Testis (tissue), 3 donors: ENCODE data around the gene TMEM14B. TPM values are rescaled to one million over a fixed set of nuclear protein-coding genes. Genes with fewer than 3 reads are reported as not detected.
"Not testable (repeated sequence)": the region's sequence is repeated elsewhere in the genome, so short reads cannot be mapped to it uniquely, and the experiment has no call there.

Source experiments
- DNase-seq: peaks from one replicate; pipeline ENCODE4 v3.0.0-alpha.2; 2019
- H3K27ac ChIP-seq, 2 donors: fragments of 200-600 bp; sonication (generic); one replicate each; pipeline ENCODE4 v1.5.1; 2019
- H3K27me3 ChIP-seq: fragments of 200-600 bp; sonication (generic); one replicate; pipeline ENCODE4 v1.5.1; 2019
- H3K36me3 ChIP-seq: fragments of 200-600 bp; sonication (generic); one replicate; pipeline ENCODE4 v1.5.1; 2017; ENCODE audit warnings: low read depth; ENCODE audit errors: missing control alignments
- H3K4me1 ChIP-seq: fragments of 200-600 bp; sonication (generic); one replicate; pipeline ENCODE4 v1.5.1; 2019
- H3K4me3 ChIP-seq, 2 donors: fragments of 200-600 bp; sonication (generic); one replicate each; pipeline ENCODE4 v1.5.1; 2017 to 2019
- H3K9me3 ChIP-seq: fragments of 200-600 bp; sonication (generic); one replicate; pipeline ENCODE4 v1.5.1; 2017
- CTCF ChIP-seq, 3 experiments: fragments of 450-650 bp in 2 of 3; fragments of 200-600 bp in 1 of 3; sonication (generic) in 1 of 3; IDR thresholded peaks; one replicate each; pipeline ENCODE4 v1.5.1; 2016 to 2019; ENCODE audit warnings: antibody characterized with exemption in 3 of 3, mild to moderate bottlenecking in 2 of 3, moderate library complexity in 1 of 3
- POLR2A ChIP-seq: fragments of 450-650 bp; IDR thresholded peaks from one replicate; pipeline ENCODE4 v1.6.1; 2017; ENCODE audit warnings: antibody characterized with exemption, mild to moderate bottlenecking, moderate library complexity
- WGBS, 2 donors: methylation state at CpG; one replicate each; pipeline ENCODE4 v1.1.5; 2018; 5-methylcytosine and 5-hydroxymethylcytosine counted together
- intact Hi-C: fragments of 100-400 bp; cut with DNase I; formaldehyde crosslinking; loops from one replicate; pipeline ENCODE4 v1.15.1; 2023; ENCODE audit warnings: low total_unique reads
- polyA plus RNA-seq: library from polyadenylated mRNA; stranded (reverse); fragments of 350-450 nt; fragmentation: Illumina TruSeq; extraction: RNeasy Lipid Tissue Mini Kit (QIAGEN cat#74804); gene quantifications from one replicate; pipeline ENCODE4 v1.2.3, GENCODE V29; 2014; ENCODE audit warnings: low read depth, low replicate concordance; ENCODE audit not compliant: insufficient read depth
- total RNA-seq, 2 donors: library from RNA; depleted of rRNA; stranded (reverse); fragments of >200 nt; gene quantifications; one replicate each; pipeline ENCODE4 v1.2.3, GENCODE V29; 2016

The TMEM14B gene
- total and polyA plus RNA-seq, 3 donors from 2014 or later = 63.8 to 106 (median 91.7) TPM

- no peaks in the 10 kb centered on the region for H3K27me3 ChIP-seq
- no peak for DNase-seq
- no peaks in the 10 kb centered on the region for H3K9me3 ChIP-seq
- intact Hi-C loops = no loop called here
- 86 to 89% methylated on average over 12 of the region's 12 CpGs for whole genome bisulfite sequencing, 2 donors
- no peaks in the 10 kb centered on the region for H3K4me1 ChIP-seq
- peak overlapping the region in 1 of 2 donors; percentile 28 for H3K4me3 ChIP-seq
- TF ChIP-seq CTCF (IDR thresholded peaks at IDR 0.05) (no peak), POLR2A (no peak)
- H3K27ac ChIP-seq = no peak overlapping the region
- no peaks in the 10 kb centered on the region for H3K36me3 ChIP-seq
These were observed 5.4 kb upstream of the TMEM14B start for GRCh38 chr6:10742251-10742650.

GRCh38 chr6:10743515-10743914, 4.1 kb upstream of the TMEM14B start:
- Histone ChIP-seq H3K9me3 (no peaks in the 10 kb centered on the region), H3K4me3 (no peak overlapping the region), H3K27me3 (no peaks in the 10 kb centered on the region), H3K4me1 (peaks cover 3% of the 10 kb centered on the region), H3K27ac (no peak overlapping the region), H3K36me3 (no peaks in the 10 kb centered on the region)
- TF ChIP-seq POLR2A (no peak), CTCF (IDR thresholded peaks at IDR 0.05) (no peak)
- 88 to 94% methylated on average over 6 of the region's 6 CpGs for WGBS, 2 donors
- DNase-seq = no peak
- intact Hi-C loops = no loop called here

- Histone ChIP-seq H3K4me3 (no peak overlapping the region), H3K4me1 (peaks cover 17% of the 10 kb centered on the region), H3K27me3 (no peaks in the 10 kb centered on the region), H3K36me3 (no peaks in the 10 kb centered on the region), H3K9me3 (no peaks in the 10 kb centered on the region), H3K27ac (no peak overlapping the region)
- DNase-seq = no peak
- TF ChIP-seq CTCF (IDR thresholded peaks at IDR 0.05) = no peak
- TF ChIP-seq POLR2A = no peak
- WGBS, 2 donors = 78 to 82% methylated on average over 5 of the region's 5 CpGs
- intact Hi-C loops = loop anchor here (5.0 kb wide), 1 partner anchor 53 kb away; the partner anchor contains the start of genes C6orf52 and PAK1IP1
These were observed 2.5 kb upstream of the TMEM14B start for GRCh38 chr6:10745116-10745515.

GRCh38 chr6:10746915-10747250, 722 bp upstream of the TMEM14B start:
- Histone ChIP-seq H3K36me3 (no peaks in the 10 kb centered on the region), H3K27me3 (no peaks in the 10 kb centered on the region), H3K27ac (peak overlapping the region in 1 of 2 donors; percentile 78), H3K9me3 (no peaks in the 10 kb centered on the region), H3K4me1 (peaks cover 23% of the 10 kb centered on the region), H3K4me3 (peak overlapping the region; percentile 69 to 90)
- TF ChIP-seq CTCF (IDR thresholded peaks at IDR 0.05) = no peak
- no peak for TF ChIP-seq POLR2A
- intact Hi-C loops = loop anchor here (5.0 kb wide), 1 partner anchor 55 kb away; the partner anchor contains the start of genes C6orf52 and PAK1IP1
- DNase-seq = no peak
- 26 to 40% methylated on average over 9 of the region's 9 CpGs for WGBS, 2 donors

- WGBS, 2 donors = 35 to 38% methylated on average over 2 of the region's 2 CpGs
- Histone ChIP-seq H3K4me1 (peaks cover 23% of the 10 kb centered on the region), H3K27me3 (no peaks in the 10 kb centered on the region), H3K9me3 (no peaks in the 10 kb centered on the region), H3K27ac (no peak overlapping the region), H3K36me3 (no peaks in the 10 kb centered on the region), H3K4me3 (no peak overlapping the region)
- no peak for DNase-seq
- intact Hi-C loops = loop anchor here (5.0 kb wide), 1 partner anchor 57 kb away; the partner anchor contains the start of genes C6orf52 and PAK1IP1
- no peak for TF ChIP-seq CTCF (IDR thresholded peaks at IDR 0.05)
- TF ChIP-seq POLR2A = no peak
These were observed 2.1 kb downstream of the TMEM14B start for GRCh38 chr6:10749734-10750133.

- H3K9me3 ChIP-seq, intact Hi-C loops, H3K27me3 ChIP-seq, DNase-seq, H3K36me3 ChIP-seq, H3K4me3 ChIP-seq, H3K27ac ChIP-seq: not testable (repeated sequence)
- 40 to 71% methylated on average over 6 of the region's 6 CpGs for WGBS, 2 donors
- peaks cover 23% of the 10 kb centered on the region for H3K4me1 ChIP-seq
These were observed 3.0 kb downstream of the TMEM14B start for GRCh38 chr6:10750568-10750967.

GRCh38 chr6:10751757-10752156, 4.2 kb downstream of the TMEM14B start:
- H3K27ac ChIP-seq, H3K4me3 ChIP-seq, H3K36me3 ChIP-seq, DNase-seq, intact Hi-C loops, H3K27me3 ChIP-seq, H3K9me3 ChIP-seq: not testable (repeated sequence)
- 71 to 73% methylated on average over 5 of the region's 5 CpGs for WGBS, 2 donors
- peaks cover 23% of the 10 kb centered on the region for H3K4me1 ChIP-seq
